ENCODE data around the gene FASN.
A peak's percentile ranks its signal among the peaks of the same experiment; 100 is the strongest.
"Not testable (repeated sequence)": the region's sequence is repeated elsewhere in the genome, so short reads cannot be mapped to it uniquely, and the experiment has no call there.

FASN gene

DNA sequence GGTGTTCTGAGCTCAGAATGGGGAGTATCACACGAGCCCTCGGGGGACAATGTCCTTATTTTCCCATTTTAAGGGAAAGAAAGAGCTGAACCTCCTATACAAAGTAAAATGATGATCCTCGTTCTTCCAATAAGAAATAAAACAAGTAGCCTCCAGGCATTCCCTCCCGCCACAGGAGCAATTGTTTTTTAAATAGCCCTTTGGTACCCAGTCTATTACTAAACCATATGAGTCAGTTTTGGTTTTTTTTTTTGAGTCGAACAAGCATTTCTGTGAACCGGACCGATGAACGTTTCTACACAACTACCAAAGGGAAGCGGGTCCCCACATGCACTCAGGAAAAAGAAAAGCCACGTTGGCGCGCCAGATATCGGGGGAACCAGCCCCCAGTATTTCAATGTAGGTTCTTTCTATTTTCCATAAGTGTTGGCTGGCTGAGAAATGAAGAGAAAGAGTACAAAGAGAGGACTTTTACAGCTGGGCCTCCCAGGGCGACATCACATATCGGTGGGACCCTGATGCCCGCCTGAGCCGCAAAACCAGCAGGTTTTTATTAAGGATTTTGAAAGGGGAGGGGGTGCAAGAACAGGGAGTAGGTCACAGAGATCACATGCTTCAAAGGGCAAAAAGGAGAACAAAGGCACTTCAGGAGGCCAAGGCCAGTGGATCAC, 56.8 kb downstream of the FASN start:
- TF ChIP-seq, protein P1, sequence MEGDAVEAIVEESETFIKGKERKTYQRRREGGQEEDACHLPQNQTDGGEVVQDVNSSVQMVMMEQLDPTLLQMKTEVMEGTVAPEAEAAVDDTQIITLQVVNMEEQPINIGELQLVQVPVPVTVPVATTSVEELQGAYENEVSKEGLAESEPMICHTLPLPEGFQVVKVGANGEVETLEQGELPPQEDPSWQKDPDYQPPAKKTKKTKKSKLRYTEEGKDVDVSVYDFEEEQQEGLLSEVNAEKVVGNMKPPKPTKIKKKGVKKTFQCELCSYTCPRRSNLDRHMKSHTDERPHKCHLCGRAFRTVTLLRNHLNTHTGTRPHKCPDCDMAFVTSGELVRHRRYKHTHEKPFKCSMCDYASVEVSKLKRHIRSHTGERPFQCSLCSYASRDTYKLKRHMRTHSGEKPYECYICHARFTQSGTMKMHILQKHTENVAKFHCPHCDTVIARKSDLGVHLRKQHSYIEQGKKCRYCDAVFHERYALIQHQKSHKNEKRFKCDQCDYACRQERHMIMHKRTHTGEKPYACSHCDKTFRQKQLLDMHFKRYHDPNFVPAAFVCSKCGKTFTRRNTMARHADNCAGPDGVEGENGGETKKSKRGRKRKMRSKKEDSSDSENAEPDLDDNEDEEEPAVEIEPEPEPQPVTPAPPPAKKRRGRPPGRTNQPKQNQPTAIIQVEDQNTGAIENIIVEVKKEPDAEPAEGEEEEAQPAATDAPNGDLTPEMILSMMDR (IDR thresholded peaks at IDR 0.05; ENCODE audit: borderline replicate concordance, insufficient read depth, low read depth, low read length): no peak
- no peak overlapping the region for H3K4me3 ChIP-seq (ENCODE audit: low read depth, low read length)

DNA sequence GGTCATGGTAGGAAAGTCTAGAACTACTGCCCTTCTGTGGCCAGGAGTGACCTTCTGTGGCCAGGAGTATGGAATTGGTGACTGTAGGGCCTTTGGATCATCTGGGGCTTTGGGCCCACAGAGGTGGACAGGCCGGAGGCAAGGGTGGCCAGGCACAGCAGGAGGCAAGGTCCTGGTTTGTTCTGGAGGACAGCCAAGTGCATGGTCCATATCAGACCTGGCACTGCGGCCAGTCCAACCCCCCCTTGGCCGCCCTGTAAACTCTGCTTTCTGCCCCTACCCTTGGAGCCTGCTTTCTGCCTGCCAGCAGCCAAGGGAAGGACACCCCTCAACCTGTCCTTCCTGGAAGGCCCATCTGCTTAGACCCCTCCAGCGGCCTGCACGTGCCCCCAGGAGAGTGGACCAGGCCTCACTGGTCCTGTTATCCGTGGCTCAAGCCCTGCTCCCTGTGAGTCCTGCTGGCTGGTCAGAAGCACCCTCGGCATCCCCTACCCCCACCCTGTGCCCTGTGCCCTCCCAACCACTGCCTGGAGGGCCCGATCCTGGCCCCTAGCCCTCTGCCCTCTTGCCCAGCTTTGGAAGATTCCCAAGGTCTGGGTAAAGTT, 58.2 kb downstream of the FASN start:
- no peak overlapping the region for H3K4me3 ChIP-seq (ENCODE audit: low read depth, low read length)
- TF ChIP-seq, protein P1 (IDR thresholded peaks at IDR 0.05; ENCODE audit: borderline replicate concordance, insufficient read depth, low read depth, low read length): no peak

DNA sequence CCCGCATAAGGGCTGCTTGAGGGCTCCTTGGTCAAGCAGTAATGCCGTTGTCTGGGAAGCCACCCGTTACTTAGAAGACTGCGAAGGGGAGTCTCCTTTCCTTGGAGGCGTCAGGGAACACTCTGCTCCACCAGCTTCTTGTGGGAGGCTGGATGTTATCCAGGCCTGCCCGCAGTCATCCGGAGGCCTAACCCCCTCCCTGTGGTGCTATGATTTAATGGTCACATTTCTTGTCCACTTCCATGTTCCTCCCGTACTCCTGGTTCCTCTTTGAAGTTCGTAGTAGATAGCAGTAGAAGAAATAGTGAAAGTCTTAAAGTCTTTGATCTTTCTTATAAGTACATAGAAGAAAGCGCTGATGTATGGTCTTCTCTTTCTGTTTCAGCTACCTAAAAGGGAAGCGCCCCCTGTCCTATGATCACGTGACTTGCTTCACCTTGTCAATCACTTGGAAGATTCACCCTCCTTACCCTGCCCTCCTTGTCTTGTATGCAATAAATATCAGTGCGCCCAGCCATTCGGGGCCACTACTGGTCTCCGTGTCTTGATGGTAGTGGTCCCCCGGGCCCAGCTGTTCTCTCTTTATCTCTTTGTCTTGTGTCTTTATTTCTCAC, 59.1 kb downstream of the FASN start:
- not testable (repeated sequence) for H3K4me3 ChIP-seq (ENCODE audit: low read depth, low read length)

DNA sequence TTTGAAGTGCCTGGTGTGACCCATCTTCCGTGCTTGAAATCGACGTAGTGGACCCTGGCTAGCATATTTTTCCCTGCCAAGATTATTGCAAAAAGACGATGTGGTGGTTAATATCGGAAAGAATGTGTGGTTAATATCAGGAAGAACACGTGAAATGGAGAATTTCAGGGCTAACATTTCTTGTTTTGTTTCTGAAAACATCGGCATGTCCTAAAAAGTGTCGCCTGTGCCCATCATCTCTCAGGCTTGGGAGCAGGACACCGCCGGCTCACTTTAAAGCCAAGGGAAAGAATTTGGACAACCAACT, 60.2 kb downstream of the FASN start:
- TF ChIP-seq, protein P1 (IDR thresholded peaks at IDR 0.05; ENCODE audit: borderline replicate concordance, insufficient read depth, low read depth, low read length): no peak
- no peak overlapping the region for H3K4me3 ChIP-seq (ENCODE audit: low read depth, low read length)

DNA sequence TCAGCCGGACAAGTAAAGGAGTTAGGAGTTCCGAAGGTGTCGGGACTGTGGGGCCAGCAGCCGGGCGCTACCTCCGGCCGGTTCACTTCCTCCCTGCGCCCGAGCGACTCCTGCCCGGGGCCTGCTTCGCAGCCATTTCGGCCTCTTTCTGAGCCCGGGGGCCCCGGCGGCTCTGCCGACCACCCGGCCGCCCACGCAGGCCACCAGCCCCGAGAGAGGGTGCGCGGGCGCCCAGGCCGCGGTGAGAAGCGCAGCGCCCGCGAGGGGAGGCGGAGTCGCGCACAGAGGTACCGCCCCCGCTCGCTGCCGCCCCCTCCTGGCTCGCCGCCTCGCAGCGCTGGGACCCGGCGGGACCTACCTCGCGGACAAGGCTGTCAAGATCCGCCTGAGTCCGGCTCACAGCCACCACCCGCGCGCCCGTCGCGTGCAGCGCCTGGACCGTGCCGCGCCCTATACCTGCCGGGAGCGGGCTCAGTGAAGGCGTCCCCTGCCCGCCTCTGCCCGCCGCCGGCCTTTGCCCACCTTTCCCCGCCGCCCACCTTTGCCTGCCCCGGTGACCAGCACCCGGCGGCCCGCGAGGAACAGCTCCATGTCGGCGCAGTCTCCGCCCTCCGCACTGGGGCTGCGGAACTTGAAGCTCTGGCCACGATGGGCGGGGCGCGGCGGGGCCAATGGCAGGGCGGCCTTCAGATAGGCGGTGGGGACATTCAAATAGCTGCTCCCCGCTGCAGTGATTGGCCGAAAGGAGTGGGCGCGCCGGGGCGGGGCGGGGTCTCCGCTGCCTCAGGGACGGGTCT, 60.7 kb downstream of the FASN start, which contains the start of gene DCXR:
DCXR (minus strand) TSS at position 606 of the 797 bp plus-strand sequence; CDS start at position 591, 15 bp downstream.
- peak within 1 kb of the TSS; percentile 72 for H3K4me3 ChIP-seq (ENCODE audit: low read depth, low read length)
- TF ChIP-seq, protein P1 (IDR thresholded peaks at IDR 0.05; ENCODE audit: borderline replicate concordance, insufficient read depth, low read depth, low read length): peak; percentile 98

DNA sequence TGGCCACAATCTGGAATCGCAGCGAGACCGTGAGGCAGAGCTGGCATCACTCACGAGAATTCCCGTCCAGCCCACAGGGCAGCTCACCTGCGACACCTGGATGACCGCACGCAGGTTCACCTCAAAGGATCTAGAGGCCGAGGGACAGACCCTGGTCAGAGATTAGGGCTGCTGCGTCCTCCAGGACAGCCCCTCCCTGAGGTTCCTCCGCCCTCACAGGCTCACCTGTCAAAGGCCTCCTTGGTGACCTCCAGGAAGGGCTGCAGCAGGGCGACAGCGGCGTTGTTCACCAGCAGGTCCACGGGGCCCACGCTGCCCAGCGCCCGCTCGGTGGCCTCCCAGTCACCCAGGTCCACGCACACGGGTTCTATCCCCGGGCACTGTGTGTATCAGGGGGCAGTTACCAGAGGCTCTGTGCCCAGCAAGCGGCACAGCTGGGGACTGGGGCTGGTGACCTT, 61.4 kb downstream of the FASN start:
- TF ChIP-seq, protein P1 (IDR thresholded peaks at IDR 0.05; ENCODE audit: borderline replicate concordance, insufficient read depth, low read depth, low read length): no peak

DNA sequence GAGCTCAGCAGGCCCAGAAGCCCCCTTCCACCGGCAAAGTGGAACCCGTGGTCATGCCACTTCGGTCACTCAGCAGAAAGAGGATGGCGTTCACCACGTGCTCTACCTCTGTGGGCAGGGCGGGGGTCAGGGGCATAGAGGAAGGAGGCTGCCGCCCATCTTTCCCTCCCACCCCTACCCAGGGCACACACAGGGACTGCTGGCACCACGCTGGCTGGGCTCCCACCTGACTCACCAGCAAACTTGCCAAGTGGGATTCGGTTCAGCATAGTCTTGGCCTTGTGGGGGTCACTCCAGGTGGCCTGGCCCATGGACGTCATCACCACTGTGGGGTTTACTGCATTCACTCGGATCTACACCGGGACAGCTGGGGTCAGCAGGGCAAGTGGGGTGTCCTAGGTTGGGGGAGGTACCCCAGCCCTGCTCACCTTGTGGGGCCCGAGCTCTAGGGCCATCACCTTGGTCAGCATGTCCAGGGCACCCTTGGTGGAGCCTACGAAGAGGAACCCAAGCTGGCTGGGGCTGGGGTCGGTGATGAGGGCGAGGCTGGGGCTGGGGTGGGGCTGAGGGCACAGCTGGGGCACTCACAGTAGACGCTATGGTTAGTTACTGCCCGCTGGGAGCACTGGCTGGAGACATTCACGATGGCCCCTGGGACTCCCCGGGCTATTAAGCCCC, 61.9 kb downstream of the FASN start:
- peak overlapping the region; percentile 72 for H3K4me3 ChIP-seq (ENCODE audit: low read depth, low read length)
- TF ChIP-seq, protein P1 (IDR thresholded peaks at IDR 0.05; ENCODE audit: borderline replicate concordance, insufficient read depth, low read depth, low read length): no peak

More for the DNA sequence above, 61.4 kb downstream of the FASN start:
- peak overlapping the region; percentile 72 for H3K4me3 ChIP-seq (ENCODE audit: low read depth, low read length)

Data from GM12875 (cell line).